HG02610 (cell line): ENCODE results near the gene OR52N4.
"Not testable (repeated sequence)": the region's sequence is repeated elsewhere in the genome, so short reads cannot be mapped to it uniquely, and the experiment has no call there.

ENCODE experiments used
- ATAC-seq: cut with Tn5 transposase; IDR thresholded peaks from one replicate; pipeline ENCODE4 v1.9.1; 2021; ENCODE audit warnings: mild to moderate bottlenecking, moderate library complexity; ENCODE audit not compliant: unreplicated experiment

OR52N4 gene

DNA sequence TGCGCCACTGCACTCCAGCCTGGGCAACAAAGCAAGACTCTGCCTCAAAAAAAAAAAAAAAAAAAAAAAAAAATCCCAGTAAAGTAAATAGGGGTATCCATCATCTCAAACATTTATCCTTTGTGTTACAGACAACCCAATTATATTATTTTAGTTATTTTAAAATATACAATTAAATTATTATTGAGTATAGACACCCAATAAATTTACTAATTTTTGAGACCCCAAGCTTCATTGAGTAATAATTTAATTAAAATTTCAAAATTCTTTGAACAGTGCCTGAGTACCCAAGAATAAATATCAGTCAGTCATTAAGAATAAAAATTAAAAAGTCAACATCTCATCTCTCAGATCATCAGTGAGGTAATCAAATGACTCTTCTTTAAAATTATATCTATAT is at the start of gene OR52N4:
OR52N4 (plus strand) TSS at position 301 of the 400 bp plus-strand sequence. CDS start 498 bp downstream, outside the sequence.
- no peak for ATAC-seq

- ATAC-seq = no peak
Observed at GRCh38 chr11:5705688-5706087, 48.4 kb upstream of the OR52N4 start.

GRCh38 chr11:5712507-5712906 is 41.5 kb upstream of the OR52N4 start:
- no peak for ATAC-seq

DNA sequence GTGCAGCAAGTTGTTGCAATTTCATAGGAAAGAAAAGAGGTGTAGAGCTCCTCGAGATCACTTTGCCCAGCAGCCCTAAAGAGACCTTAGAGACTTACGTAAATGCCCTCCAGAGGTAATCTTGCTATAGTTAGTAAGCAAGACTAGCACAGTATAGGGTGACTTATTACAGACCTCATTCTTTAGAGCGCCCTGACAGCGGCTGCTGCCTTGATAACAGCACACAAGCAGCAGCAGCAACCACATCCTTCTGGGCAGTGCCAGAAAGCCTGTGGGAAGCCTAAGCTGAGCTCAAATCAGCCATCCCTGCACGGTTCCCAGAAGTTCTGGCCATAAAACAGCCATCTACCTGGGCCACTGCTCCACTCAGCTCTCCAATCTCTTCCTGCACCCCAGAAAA is 40.3 kb upstream of the OR52N4 start:
- no peak for ATAC-seq

GRCh38 chr11:5716518-5716917 is 37.5 kb upstream of the OR52N4 start:
- not testable (repeated sequence) for ATAC-seq

DNA sequence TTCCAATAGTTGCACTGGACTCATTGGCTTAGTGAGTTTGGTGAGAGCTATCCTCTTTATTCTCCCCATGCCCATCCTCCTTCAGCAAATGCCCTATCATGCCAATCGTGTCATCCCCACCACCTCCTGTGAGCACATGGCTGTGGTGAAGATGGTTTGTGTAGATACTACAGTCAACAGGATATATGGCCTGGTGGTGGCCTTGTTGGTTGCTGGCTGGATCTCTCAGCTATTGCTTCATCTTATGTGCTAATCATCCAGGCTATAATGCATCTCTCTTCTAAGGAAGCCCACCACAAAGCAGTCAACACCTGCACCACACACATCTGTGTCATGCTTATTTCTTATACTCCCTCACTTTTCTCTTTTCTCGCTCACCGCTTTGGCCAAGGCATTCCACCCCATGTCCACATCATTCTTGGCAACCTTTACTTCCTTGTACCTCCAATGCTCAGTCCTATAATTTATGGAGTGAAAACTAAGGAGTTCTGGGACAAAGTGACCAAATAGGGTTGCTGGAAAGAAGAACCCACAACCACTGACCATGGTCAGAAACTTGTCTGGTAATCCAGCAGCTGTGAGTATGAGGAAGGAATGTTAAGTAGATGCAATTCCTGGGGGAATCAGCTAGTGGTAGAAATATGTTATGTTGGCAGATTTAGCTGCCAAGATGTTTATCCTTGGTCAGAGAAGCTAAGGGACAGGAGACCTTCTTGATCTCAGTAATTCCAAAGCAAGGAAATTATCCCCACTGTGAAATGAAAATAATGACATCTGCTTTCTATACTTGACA is 34.1 kb upstream of the OR52N4 start:
- ATAC-seq = no peak

- ATAC-seq = no peak
Observed at GRCh38 chr11:5722622-5723021, 31.4 kb upstream of the OR52N4 start.

GRCh38 chr11:5726351-5726750 is 27.7 kb upstream of the OR52N4 start:
- no peak for ATAC-seq

GRCh38 chr11:5727691-5728090 is 26.4 kb upstream of the OR52N4 start:
- ATAC-seq = no peak

DNA sequence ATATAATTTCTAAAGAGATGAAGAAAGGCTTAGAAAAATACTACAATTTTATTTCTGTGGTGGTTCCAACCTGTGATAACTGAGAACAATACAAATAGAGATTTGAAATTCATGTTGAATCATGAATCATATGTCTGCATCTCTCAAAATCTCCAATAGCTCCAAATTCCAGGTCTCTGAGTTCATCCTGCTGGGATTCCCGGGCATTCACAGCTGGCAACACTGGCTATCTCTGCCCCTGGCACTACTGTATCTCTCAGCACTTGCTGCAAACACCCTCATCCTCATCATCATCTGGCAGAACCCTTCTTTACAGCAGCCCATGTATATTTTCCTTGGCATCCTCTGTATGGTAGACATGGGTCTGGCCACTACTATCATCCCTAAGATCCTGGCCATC is 17.6 kb upstream of the OR52N4 start, which contains the start of gene OR56B1:
OR56B1 (plus strand) TSS at position 53 of the 400 bp plus-strand sequence; CDS start at position 122, 69 bp downstream.
- ATAC-seq = no peak

GRCh38 chr11:5737091-5737490 is 17.0 kb upstream of the OR52N4 start:
- ATAC-seq = no peak

DNA sequence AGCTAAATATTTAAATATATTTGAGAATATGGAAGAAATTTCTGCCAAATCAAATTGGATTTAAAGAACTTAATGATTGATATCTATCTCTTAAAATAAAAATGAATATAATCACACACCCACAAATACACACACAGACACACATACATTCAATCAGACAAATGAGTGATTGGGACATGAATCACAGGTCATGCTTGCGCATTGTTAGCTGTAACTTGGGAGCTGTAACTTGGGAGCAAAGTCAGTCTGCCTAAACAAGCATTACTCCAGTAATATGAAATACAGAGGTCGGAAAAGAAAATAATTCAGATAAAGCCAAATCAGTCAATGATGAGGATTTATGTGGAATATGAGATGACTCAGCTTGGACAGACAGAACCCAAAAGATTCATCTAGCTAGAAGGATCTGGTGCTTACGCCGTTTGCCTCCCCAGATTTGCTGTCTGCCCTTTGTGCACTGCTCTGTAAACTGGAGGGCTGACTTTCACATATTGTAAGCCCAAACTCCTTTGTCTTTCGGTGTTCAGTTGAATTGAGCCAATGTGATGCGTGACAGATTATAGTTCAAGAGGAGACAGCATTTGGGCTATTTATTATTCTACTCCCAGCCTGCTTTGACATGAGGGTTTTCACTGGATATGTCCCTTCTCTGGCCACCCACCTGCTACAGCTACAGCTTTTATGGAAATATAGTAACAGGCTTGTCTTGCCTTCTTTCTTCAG is 16.2 kb upstream of the OR52N4 start:
- ATAC-seq = no peak

GRCh38 chr11:5738431-5738830 is 15.6 kb upstream of the OR52N4 start:
- no peak for ATAC-seq

DNA sequence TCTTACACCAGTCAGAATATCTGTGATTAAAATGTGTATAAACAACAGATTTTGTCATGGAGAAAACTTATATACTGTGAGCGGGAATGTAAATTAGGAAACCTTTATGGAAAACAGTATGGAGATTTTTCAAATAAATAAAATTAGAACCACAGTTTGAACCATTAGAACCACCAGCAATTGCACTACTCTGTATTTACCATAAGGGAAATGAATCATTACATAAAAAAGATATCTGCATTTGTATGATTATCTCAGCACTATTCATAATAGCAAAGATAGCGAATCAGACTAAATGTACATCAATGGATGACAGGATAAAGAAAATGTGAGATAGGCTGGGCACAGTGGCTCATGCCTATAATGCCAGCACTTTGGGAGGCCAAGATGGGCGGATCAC is 7.4 kb upstream of the OR52N4 start:
- ATAC-seq = no peak

GRCh38 chr11:5749836-5750235 is 4.2 kb upstream of the OR52N4 start:
- ATAC-seq = no peak

DNA sequence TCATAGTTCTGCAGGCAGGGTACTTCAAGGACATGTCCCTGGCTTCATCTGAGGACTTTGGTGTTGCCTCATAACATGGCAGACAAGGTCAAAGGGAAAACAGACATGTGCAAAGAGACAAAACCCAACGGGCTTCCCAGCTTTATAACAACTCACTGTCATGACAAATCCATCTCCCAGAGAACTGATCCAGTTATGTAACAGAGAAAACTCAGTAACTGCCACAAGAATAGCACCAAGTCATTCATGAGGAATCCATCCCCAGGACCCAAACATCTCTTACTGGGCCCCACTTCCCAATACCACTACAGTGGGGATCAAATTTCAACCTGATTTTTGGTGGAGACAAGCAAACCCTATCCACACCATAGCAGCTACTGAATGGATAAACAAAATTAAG is 13.0 kb downstream of the OR52N4 start:
- no peak for ATAC-seq

- ATAC-seq = no peak
Observed at GRCh38 chr11:5783255-5783654, 29.2 kb downstream of the OR52N4 start, which contains the start of gene OR52N5. Gene OR52N5 (minus strand): TSS chr11:5783355. CDS start chr11:5778634, 4,721 bp downstream.

DNA sequence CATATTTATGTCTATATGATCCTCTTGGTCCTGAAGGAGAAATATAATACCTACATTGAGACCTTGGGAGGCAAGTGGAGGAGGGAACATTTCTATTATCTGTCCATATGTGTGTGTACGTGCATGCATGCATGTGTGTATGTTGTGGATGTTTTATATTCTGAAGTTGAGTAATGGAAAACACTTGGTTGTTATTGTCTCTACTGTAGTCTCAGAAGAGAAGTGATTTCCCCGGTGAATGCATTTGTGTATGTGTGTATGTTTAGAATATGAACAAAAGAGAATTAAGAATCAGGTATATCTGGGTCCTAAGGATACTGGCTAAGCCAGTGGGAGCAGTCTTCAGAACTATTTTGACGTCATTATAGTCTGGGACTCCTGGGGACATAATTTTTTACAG is 37.1 kb downstream of the OR52N4 start, which contains the start of gene OR52N1:
OR52N1 (minus strand) TSS at position 101 of the 400 bp plus-strand sequence. CDS start 2,449 bp downstream, outside the sequence.
- ATAC-seq = no peak

DNA sequence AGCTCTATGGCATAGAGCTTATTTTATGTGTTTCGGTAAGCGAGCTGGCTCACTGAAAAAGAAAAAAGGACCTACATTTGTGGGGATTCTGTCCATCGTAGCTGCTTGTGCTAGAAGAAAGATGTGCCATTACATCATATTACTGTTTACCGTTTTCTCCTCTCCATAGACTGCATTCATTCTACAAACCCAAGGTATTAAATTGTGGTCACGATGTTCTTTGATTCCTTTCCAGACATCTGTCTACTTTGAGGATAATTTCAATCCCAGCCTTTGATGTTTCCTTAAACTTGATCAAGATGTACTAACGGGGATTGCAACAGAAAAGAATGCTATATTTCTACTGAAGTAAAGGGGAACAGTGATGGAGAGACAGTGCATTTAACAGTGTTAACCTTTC is 42.5 kb downstream of the OR52N4 start:
- ATAC-seq = no peak

DNA sequence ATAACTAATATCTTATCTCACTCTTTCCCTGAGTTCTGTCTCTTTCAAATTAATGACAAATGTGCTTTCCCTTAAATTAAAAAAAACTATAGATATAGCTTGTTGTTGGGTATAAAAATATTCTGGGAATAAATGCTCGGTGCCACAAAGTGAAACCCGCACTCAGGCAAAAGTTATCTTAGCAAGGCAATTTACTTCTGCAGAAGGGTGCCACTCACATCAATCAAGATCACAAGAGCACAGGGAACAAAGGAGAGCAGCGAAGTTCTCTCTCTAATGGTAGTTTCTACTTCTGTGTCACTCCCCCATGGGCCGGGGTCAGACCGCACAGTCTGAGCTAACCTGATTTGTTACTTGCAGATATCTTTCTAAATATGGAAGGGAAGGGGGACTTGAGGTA is 49.9 kb downstream of the OR52N4 start:
- ATAC-seq = no peak
